ENCODE data around the gene NAALADL2.

The NAALADL2 gene

DNA sequence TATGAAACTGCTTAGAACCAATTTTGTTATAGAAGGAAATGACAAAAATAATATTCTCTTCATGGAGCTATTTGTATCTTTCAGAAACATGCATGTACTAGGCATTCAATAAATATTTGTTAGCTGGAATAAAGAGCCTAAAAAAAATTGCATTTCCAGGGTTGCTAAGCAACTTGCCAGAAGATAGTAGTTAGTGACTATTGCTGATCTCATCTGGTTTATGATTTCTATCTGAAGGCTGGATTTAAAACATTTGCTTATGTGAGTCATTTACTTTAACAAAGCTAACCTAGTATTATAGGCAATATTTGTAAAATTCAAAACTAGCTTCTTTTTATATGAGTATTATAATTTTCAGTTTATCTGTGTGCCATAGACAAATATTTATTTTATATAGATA is 78.3 kb downstream of the NAALADL2 start:
- H3K4me1 ChIP-seq, result no peaks in the 10 kb centered on the region
- no peaks in the 10 kb centered on the region for H3K36me3 ChIP-seq
- H3K9me3 ChIP-seq, result no peaks in the 10 kb centered on the region
- TF ChIP-seq, protein P1, sequence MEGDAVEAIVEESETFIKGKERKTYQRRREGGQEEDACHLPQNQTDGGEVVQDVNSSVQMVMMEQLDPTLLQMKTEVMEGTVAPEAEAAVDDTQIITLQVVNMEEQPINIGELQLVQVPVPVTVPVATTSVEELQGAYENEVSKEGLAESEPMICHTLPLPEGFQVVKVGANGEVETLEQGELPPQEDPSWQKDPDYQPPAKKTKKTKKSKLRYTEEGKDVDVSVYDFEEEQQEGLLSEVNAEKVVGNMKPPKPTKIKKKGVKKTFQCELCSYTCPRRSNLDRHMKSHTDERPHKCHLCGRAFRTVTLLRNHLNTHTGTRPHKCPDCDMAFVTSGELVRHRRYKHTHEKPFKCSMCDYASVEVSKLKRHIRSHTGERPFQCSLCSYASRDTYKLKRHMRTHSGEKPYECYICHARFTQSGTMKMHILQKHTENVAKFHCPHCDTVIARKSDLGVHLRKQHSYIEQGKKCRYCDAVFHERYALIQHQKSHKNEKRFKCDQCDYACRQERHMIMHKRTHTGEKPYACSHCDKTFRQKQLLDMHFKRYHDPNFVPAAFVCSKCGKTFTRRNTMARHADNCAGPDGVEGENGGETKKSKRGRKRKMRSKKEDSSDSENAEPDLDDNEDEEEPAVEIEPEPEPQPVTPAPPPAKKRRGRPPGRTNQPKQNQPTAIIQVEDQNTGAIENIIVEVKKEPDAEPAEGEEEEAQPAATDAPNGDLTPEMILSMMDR (IDR thresholded peaks at IDR 0.05; ENCODE audit: low read depth, low read length), result no peak
- no peak overlapping the region for H3K4me3 ChIP-seq (ENCODE audit: low read depth, low read length)
- DNase-seq, result no peak
- H3K27me3 ChIP-seq, result no peaks in the 10 kb centered on the region

DNA sequence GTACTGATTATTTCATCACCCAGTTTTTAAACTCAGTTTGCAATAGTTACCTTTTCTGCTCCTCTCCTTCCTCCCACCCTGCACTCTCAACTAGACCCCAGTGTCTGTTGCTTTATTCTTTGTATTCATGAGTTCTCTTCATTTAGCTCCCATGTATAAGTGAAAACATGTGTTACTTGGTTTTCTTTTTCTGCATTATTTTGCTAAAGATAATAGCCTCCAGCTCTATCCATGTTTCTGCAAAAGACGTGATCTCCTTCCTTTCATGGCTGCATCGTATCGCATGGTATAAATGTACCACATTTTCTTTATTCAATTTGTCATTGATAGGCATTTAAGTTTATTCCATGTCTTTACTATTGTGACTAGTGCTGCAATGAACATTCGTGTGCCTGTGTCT is 79.0 kb downstream of the NAALADL2 start:
- Histone ChIP-seq H3K27me3 (no peaks in the 10 kb centered on the region), H3K9me3 (no peaks in the 10 kb centered on the region), H3K4me3 (ENCODE audit: low read depth, low read length) (no peak overlapping the region), H3K4me1 (no peaks in the 10 kb centered on the region), H3K36me3 (no peaks in the 10 kb centered on the region)
- TF ChIP-seq, protein P1 (IDR thresholded peaks at IDR 0.05; ENCODE audit: low read depth, low read length), result no peak
- no peak for DNase-seq

DNA sequence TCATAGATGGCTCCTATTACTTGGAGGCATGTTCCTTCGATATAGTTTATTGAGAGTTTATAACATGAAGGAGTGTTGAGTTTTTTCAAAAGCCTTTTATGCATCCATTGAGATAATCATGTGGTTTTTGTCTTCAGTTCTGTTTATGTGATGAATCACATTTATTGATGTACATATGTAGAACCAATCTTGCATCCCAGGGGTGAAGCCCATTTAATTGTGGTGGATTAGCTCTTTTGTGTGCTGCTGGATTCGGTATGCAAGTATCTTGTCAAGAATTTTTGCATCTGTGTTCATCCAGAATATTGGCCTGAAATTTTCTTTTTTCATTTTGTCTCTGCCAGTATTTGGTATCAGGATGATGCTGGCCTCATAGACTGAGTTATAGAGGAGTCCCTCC is 81.0 kb downstream of the NAALADL2 start:
- Histone ChIP-seq H3K4me1 (no peaks in the 10 kb centered on the region), H3K4me3 (ENCODE audit: low read depth, low read length) (no peak overlapping the region), H3K36me3 (no peaks in the 10 kb centered on the region), H3K9me3 (no peaks in the 10 kb centered on the region), H3K27me3 (no peaks in the 10 kb centered on the region)
- TF ChIP-seq, protein P1 (IDR thresholded peaks at IDR 0.05; ENCODE audit: low read depth, low read length), result no peak
- DNase-seq, result no peak

DNA sequence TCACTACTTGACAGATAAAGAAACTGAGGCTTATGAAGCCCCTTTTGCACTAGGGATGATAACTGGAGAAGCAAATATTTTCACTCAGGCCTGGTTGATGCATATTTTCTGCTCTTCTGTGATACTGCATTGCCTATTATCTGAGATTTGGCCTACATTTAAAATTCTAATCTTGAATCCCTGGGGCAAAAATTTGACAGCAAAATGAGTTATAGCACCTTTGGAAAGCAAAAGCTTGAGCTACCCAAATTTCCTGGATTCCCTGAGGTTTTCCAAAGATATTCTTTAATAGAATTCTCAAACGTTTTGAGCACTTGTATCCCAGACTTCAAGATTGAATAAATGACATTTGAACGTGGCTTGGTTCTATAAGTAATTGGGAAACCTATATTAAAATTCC is 86.1 kb downstream of the NAALADL2 start:
- DNase-seq, result no peak
- H3K36me3 ChIP-seq, result no peaks in the 10 kb centered on the region
- TF ChIP-seq, protein P1 (IDR thresholded peaks at IDR 0.05; ENCODE audit: low read depth, low read length), result no peak
- no peaks in the 10 kb centered on the region for H3K27me3 ChIP-seq
- H3K9me3 ChIP-seq, result no peaks in the 10 kb centered on the region
- no peaks in the 10 kb centered on the region for H3K4me1 ChIP-seq
- no peak overlapping the region for H3K4me3 ChIP-seq (ENCODE audit: low read depth, low read length)

DNA sequence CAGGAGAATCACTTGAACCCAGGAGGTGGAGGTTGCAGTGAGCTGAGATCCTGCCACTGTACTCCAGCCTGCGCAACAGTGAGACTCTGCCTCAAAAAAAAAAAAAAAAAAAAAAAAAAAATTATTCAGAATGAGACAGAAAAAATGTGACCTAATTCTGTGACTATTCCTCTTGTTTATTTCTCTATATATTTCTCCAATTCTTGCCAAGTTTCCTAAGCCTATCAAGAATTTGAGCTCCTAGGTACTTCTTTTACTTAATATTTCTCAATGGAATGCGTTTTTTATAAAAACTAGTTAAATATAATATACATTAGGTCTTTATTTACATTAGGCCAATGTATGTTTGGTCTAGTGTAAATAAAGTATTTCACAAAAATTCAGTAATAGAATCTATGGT is 86.8 kb downstream of the NAALADL2 start:
- Histone ChIP-seq H3K4me3 (ENCODE audit: low read depth, low read length) (no peak overlapping the region), H3K4me1 (no peaks in the 10 kb centered on the region), H3K27me3 (no peaks in the 10 kb centered on the region), H3K9me3 (no peaks in the 10 kb centered on the region), H3K36me3 (no peaks in the 10 kb centered on the region)
- DNase-seq, result no peak
- TF ChIP-seq, protein P1 (IDR thresholded peaks at IDR 0.05; ENCODE audit: low read depth, low read length), result no peak

DNA sequence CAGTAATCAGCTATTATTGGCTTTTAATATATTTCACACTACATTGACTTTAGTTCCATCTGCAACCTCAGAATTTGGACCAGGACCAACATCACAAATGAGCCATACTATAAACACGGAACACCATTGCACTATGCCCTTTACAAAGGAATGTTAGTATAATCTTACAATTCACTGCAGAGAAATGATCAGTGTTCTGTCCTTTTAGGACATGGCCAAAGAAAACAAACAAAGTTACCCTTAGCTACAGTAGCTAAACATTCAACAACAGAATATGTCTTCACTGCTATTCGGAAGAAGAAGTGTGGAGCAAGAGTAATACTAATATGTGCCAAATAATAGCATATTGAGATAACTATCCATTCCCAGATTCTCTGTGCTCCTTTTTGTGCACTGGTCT is 90.4 kb downstream of the NAALADL2 start:
- Histone ChIP-seq H3K9me3 (no peaks in the 10 kb centered on the region), H3K4me3 (ENCODE audit: low read depth, low read length) (no peak overlapping the region), H3K27me3 (no peaks in the 10 kb centered on the region), H3K36me3 (no peaks in the 10 kb centered on the region), H3K4me1 (peaks cover 7% of the 10 kb centered on the region)
- TF ChIP-seq, protein P1 (IDR thresholded peaks at IDR 0.05; ENCODE audit: low read depth, low read length), result no peak
- no peak for DNase-seq
